ENCODE data around the gene PKD2L1. TPM values are rescaled to one million over a fixed set of nuclear protein-coding genes. Genes with fewer than 3 reads are reported as not detected.

Gene PKD2L1
- polyA plus RNA-seq, 1 donor (not counting 4 experiments of a cell fraction or from before 2014, with no cell fraction given) = not detected

DNA sequence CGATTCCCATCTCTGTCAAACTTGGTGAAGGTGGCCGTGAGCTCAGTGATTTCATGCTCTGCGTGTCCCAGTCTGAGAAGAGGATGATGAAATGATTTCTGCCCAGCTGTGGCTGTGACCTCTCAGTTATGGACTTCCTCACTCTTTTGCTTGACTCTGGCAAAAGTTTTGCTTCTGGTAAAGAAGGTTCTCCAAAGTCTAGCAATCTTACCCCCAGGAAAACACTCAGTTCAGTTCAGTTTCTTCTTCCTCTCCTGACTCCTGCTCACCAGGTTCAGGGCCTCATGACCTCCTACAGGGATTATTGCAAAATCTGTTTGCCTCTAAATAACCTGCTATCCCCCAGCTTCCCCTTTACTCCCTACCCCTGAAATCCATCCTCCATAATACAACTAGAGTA is 38.7 kb downstream of the PKD2L1 start:
- DNase-seq (ENCODE audit: low read depth, low spot score) (no peak), FAIRE-seq (no peak)
- no peaks in the 10 kb centered on the region for H3K36me3 ChIP-seq (ENCODE audit: control insufficient read depth in 2 of 2, extremely low read depth in 1 of 2, insufficient read depth in 2 of 2, low read length in 2 of 2)
- no peaks in the 10 kb centered on the region for H3K79me2 ChIP-seq (ENCODE audit: control insufficient read depth, insufficient read depth, low read length)
- no peak overlapping the region for H3K9ac ChIP-seq (ENCODE audit: control insufficient read depth, extremely low read depth, insufficient read depth, low read length)
- no peak overlapping the region for H2AFZ ChIP-seq (ENCODE audit: control insufficient read depth, low read length)
- H3K27me3 ChIP-seq (ENCODE audit: control insufficient read depth, extremely low read depth, insufficient read depth, low read length) = peaks cover 5% of the 10 kb centered on the region
- TF ChIP-seq EZH2 (IDR thresholded peaks at IDR 0.05; ENCODE audit: low read length) = no peak
- TF ChIP-seq, protein P1, sequence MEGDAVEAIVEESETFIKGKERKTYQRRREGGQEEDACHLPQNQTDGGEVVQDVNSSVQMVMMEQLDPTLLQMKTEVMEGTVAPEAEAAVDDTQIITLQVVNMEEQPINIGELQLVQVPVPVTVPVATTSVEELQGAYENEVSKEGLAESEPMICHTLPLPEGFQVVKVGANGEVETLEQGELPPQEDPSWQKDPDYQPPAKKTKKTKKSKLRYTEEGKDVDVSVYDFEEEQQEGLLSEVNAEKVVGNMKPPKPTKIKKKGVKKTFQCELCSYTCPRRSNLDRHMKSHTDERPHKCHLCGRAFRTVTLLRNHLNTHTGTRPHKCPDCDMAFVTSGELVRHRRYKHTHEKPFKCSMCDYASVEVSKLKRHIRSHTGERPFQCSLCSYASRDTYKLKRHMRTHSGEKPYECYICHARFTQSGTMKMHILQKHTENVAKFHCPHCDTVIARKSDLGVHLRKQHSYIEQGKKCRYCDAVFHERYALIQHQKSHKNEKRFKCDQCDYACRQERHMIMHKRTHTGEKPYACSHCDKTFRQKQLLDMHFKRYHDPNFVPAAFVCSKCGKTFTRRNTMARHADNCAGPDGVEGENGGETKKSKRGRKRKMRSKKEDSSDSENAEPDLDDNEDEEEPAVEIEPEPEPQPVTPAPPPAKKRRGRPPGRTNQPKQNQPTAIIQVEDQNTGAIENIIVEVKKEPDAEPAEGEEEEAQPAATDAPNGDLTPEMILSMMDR (optimal IDR thresholded peaks at IDR 0.05 in 1 of 3, IDR thresholded peaks at IDR 0.05 in 1 of 3, conservative IDR thresholded peaks at IDR 0.05 in 1 of 3; ENCODE audit: extremely low read depth in 1 of 3, insufficient read depth in 2 of 3, low read length in 3 of 3) = no peak
- no peaks in the 10 kb centered on the region for H4K20me1 ChIP-seq (ENCODE audit: control insufficient read depth, extremely low read depth, insufficient read depth, low read length)
- H3K4me3 ChIP-seq (ENCODE audit: control insufficient read depth in 2 of 3, extremely low read depth in 1 of 3, insufficient read depth in 2 of 3, low read depth in 1 of 3, low read length in 3 of 3) = no peak overlapping the region
- H3K9me3 ChIP-seq (ENCODE audit: control insufficient read depth, low read depth, low read length) = no peaks in the 10 kb centered on the region
- no peaks in the 10 kb centered on the region for H3K9me1 ChIP-seq (ENCODE audit: control insufficient read depth, extremely low read depth, insufficient read depth, low read length)
- H3K4me2 ChIP-seq (ENCODE audit: control insufficient read depth, extremely low read depth, insufficient read depth, low read depth, low read length) = no peak overlapping the region
- dilution Hi-C loops (cut with MboI; ENCODE audit: extremely low pct_ligation_motif_present, low sequenced_read_pairs) = no loop called here
- no peak overlapping the region for H3K27ac ChIP-seq (ENCODE audit: control insufficient read depth, insufficient read depth, low read length)
- peaks cover 11% of the 10 kb centered on the region for H3K4me1 ChIP-seq (ENCODE audit: control insufficient read depth, extremely low read depth, insufficient read depth, low read length)

- Histone ChIP-seq H3K79me2 (ENCODE audit: control insufficient read depth, insufficient read depth, low read length) (peaks cover 13% of the 10 kb centered on the region), H3K4me1 (ENCODE audit: control insufficient read depth, extremely low read depth, insufficient read depth, low read length) (peaks cover 18% of the 10 kb centered on the region), H3K9ac (ENCODE audit: control insufficient read depth, extremely low read depth, insufficient read depth, low read length) (no peak overlapping the region), H3K27ac (ENCODE audit: control insufficient read depth, insufficient read depth, low read length) (no peak overlapping the region), H3K36me3 (ENCODE audit: control insufficient read depth in 2 of 2, extremely low read depth in 1 of 2, insufficient read depth in 2 of 2, low read length in 2 of 2) (no peaks in the 10 kb centered on the region), H3K4me2 (ENCODE audit: control insufficient read depth, extremely low read depth, insufficient read depth, low read depth, low read length) (no peak overlapping the region), H2AFZ (ENCODE audit: control insufficient read depth, low read length) (no peak overlapping the region), H3K4me3 (ENCODE audit: control insufficient read depth in 2 of 3, extremely low read depth in 1 of 3, insufficient read depth in 2 of 3, low read depth in 1 of 3, low read length in 3 of 3) (no peak overlapping the region), H4K20me1 (ENCODE audit: control insufficient read depth, extremely low read depth, insufficient read depth, low read length) (no peaks in the 10 kb centered on the region), H3K9me3 (ENCODE audit: control insufficient read depth, low read depth, low read length) (no peaks in the 10 kb centered on the region), H3K9me1 (ENCODE audit: control insufficient read depth, extremely low read depth, insufficient read depth, low read length) (no peaks in the 10 kb centered on the region), H3K27me3 (ENCODE audit: control insufficient read depth, extremely low read depth, insufficient read depth, low read length) (peaks cover 5% of the 10 kb centered on the region)
- TF ChIP-seq EZH2 (IDR thresholded peaks at IDR 0.05; ENCODE audit: low read length) = no peak
- TF ChIP-seq, protein P1 (optimal IDR thresholded peaks at IDR 0.05 in 1 of 3, IDR thresholded peaks at IDR 0.05 in 1 of 3, conservative IDR thresholded peaks at IDR 0.05 in 1 of 3; ENCODE audit: extremely low read depth in 1 of 3, insufficient read depth in 2 of 3, low read length in 3 of 3) = no peak
- dilution Hi-C loops (cut with MboI; ENCODE audit: extremely low pct_ligation_motif_present, low sequenced_read_pairs) = no loop called here
- FAIRE-seq (no peak), DNase-seq (ENCODE audit: low read depth, low spot score) (no peak)
These were observed 40.4 kb downstream of the PKD2L1 start for GRCh38 chr10:100289641-100290040.

Measured in keratinocyte (primary cell).